Measurements from ENCODE around the gene ZNF850.
"Not testable (repeated sequence)": the region's sequence is repeated elsewhere in the genome, so short reads cannot be mapped to it uniquely, and the experiment has no call there.

ZNF850 gene

GRCh38 chr19:36772311-36773222, at the start of gene ZNF850:
Gene ZNF850, minus strand, starts transcription at chr19:36772807. Its CDS starts 10,201 bp downstream, at chr19:36762606.
- peak; percentile 93 for ATAC-seq

- ATAC-seq: no peak
Observed at GRCh38 chr19:36821758-36822157, 49.2 kb upstream of the ZNF850 start.

DNA sequence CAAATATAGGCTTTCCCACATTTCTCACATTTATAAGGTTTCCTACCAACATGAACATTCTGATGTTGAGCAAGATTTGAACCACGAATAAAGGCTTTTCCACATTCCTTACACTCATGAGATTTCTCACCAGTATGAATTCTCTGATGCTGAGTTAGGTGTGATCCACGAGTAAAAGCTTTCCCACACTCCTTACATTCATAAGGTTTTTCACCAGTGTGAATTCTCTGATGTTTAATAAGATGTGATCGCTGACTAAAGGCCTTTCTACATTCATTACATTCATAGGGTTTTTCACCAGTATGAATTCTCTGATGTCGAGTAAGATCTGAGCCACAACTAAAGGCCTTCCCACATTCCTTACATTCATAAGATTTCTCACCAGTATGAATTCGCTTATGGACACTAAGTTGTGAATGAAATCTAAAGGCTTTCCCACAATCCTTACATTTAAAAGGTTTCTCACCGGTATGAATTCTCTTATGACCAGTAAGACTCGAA, 46.6 kb upstream of the ZNF850 start:
- ATAC-seq: no peak

- no peak for ATAC-seq
Observed at GRCh38 chr19:36807029-36807428, 34.4 kb upstream of the ZNF850 start.

DNA sequence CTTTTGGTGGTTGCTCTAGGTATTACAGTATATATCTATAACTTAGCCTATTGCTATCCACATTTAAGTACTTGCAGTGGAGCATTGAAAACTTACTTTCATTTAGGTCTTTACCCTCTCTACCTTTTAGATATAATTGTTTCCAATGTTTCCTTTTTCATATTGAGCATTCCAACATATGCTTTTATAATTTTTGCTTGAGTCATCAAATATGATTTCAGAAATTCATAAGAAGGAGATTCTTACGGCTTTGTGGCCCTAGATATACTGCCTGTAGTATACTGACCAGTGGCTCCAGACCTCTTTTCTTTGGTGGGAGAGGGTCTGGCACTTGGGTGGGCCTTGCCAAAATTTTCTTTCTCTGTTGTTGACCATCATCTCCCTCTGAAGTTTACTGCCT, 32.8 kb upstream of the ZNF850 start:
- no peak for ATAC-seq

GRCh38 chr19:36797786-36798108, 25.1 kb upstream of the ZNF850 start:
- no peak for ATAC-seq

DNA sequence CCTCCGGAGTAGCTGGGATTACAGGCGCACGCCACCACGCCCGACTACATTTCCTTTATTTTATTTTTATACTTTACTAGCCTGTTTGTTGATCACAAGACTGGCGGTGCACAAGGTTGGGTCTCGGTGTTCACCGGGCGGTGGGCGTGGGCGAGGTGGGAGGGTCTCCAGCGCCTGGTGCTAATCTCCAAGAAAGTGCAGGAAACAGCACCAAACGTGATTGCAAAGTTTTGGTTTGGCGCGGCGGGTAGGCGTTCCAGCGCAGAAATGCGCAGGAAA, 24.0 kb upstream of the ZNF850 start:
- no peak for ATAC-seq

DNA sequence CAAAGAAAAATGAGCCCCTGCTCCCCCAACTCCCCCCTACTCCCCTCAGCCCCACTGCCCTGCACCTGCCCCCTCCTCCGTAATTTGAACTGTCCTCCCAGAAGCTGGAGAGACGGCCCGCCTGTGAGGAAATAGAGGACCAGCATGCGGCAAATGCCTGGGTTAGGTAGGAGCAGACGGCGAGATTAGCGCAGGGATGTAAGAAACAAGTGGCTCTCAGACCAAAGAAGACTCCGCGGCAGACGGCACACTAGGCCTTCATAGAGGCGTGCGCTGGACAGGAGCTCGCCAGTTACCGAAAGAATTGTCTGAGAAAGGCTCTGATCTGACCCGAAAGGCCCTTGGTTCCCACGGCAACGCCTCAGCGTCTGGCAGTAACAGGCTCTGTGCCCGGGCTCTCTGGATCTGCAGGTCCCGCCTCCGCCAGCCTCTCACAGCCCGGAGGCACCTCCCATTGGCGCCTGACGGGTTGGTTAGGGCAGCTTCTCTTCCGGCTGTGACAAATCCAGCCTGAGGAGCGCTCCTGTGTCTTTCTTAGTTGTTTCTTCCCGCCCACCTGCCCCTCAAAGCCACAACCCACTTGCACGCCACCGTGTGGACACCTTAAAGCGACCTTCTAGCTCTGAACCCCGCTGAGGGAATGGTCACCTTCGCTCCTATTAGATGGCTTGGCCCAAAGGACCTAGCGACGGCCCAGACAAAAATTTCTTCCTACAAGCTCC, 19.0 kb upstream of the ZNF850 start:
- peak; percentile 94 to 99 for ATAC-seq

DNA sequence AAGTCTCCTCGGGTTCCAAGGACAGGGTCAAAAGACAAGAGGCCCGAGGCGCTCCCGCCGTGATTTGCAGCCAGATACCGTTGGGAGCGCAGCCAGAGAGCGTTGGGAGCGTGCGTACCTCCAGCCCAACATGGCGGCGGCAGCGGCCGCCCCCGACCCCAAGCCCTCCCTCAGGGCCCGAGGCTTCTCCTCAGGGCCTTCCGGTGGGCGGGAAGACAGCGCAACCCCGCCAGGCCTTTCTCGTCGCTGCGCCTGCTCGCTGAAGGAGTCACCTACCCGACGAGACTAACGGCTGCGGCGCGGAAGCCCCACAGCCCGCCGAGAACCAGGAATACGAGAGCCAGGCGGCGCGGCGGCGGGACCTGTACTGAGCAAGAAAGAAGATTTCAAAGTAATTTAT, 3.2 kb upstream of the ZNF850 start:
- no peak for ATAC-seq

DNA sequence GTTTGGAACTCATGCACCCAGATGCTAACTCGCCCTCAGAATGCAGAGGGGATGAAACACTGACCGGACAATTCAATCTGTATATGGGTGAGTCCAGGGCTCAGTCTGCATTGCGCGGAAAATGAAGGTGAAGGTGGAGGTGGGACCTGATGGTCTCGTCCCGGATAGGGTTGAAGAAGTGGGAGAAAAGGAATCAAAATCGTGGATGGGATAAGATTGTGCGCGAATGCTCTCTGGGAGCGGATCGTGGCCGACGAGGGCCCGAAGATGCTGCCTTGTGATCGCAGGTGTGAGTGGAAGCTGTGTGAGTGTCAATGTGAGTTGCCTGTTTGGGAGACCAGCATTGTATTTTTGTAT, 594 bp upstream of the ZNF850 start:
- ATAC-seq: peak in 1 of 2 donors; percentile 2

DNA sequence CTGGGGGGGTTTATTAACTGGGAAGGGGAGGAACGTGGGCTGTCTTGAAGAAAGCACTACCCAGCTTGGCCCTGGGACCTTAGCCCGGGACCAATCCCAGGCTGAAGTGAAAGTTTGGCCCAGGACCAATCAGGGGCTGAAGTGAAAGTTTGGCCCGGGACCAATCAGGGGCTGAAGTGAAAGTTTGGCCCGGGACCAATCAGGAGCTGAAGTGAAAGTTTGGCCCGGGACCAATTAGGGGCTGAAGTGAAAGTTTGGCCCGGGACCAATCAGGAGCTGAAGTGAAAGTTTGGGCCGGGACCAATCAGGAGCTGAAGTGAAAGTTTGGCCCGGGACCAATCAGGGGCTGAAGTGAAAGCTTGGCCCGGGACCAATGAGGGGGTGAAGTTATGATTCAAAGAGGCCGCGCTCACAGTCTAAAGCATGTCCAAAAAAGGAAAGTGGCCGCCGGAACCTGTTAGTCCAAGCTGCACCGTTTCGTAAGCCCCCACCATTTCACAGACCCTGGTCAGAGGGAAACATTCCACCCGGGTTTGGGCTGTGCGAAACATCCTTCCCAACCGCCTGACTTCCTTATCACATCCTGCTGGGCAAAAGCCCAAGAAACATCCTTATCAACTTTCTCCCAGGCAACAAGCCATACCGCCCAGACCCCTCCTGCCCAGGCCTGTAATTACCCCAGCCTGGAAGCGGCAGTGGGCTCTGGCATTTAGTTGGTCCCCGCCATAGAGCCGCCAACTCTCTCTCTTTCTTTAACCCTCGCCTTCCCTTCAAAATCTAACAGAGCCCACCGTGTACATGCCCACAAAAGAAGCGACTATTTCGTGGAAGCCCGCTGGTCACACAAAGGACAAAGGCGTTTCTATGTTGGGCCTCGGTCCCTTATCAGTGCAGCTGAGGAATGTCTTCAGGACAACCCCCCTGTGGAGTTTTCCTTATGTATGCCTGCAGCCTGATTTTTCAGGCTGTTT, 1.1 kb downstream of the ZNF850 start:
- no peak for ATAC-seq

GRCh38 chr19:36750066-36750691, 22.4 kb downstream of the ZNF850 start:
- ATAC-seq: no peak

DNA sequence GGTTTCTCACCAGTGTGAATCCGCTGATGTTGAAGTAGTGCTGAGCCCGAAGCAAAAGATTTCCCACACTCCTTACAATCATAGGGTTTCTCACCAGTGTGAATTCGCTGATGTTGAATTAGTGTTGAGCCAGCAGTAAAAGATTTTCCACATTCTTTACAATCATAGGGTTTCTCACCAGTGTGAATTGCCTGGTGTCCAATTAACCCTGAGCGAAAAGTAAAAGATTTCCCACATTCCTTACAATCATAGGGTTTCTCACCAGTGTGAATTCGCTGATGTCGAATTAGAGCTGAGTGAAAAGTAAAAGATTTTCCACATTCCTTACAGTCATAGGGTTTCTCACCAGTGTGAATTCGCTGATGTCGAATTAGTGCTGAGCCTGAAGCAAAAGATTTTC, 23.0 kb downstream of the ZNF850 start:
- ATAC-seq: not testable (repeated sequence)

GRCh38 chr19:36748431-36749275, 24.0 kb downstream of the ZNF850 start:
- no peak for ATAC-seq

DNA sequence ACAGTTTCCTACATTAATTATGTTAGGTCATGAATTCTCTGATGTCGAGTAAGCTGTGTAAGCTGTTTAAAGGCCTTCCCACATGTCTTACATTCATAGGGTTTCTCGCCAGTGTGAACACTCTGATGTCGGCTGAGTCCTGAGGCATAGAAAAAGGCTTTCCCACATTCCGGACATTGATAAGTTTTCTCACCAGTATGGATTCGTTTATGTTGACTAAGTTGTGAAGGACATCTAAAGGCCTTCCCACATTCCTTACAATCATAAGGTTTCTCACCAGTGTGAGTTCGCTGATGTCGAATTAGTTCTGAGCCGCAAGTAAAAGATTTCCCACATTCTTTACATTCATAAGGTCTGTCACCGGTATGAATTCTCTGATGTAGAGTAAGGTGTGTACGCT, 24.9 kb downstream of the ZNF850 start:
- no peak for ATAC-seq

DNA sequence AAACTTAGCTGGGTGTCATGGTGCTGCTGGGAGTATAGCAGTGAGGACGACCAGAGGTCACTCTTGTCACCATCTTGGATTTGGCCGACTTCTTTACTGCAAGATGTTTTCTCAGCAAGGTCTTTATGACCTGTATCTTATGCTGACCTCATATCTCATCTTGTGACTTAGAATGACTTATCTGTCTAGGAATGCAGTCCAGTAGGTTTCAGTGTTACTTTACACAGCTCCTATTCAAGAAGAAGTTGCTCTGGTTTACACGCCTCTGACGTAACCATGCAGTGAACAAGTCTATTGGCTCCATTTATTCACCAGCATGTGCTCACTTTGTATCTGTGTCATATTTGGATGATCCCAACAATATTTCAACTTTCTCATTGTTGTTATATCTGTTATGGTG, 26.7 kb downstream of the ZNF850 start:
- no peak for ATAC-seq

GRCh38 chr19:36736166-36736565, 36.4 kb downstream of the ZNF850 start:
- not testable (repeated sequence) for ATAC-seq

- no peak for ATAC-seq
Observed at GRCh38 chr19:36719687-36720556, 52.7 kb downstream of the ZNF850 start.

GRCh38 chr19:36709423-36709822, 63.2 kb downstream of the ZNF850 start:
- no peak for ATAC-seq

- no peak for ATAC-seq
Observed at GRCh38 chr19:36707134-36707533, 65.5 kb downstream of the ZNF850 start.

GRCh38 chr19:36688058-36688457, 84.5 kb downstream of the ZNF850 start:
- ATAC-seq: no peak

Measured in activated CD4-positive, CD25-positive, alpha-beta regulatory T cell treated with anti-CD3 and anti-CD28 coated beads, Interleukin-2, amount 50 U/mL, for 24 hours (primary cell).